HG02610 (cell line): ENCODE data around the gene PTCD1.

Experiments
- ATAC-seq: cut with Tn5 transposase; IDR thresholded peaks from one replicate; pipeline ENCODE4 v1.9.1; 2021; ENCODE audit warnings: mild to moderate bottlenecking, moderate library complexity; ENCODE audit not compliant: unreplicated experiment

The PTCD1 gene

DNA sequence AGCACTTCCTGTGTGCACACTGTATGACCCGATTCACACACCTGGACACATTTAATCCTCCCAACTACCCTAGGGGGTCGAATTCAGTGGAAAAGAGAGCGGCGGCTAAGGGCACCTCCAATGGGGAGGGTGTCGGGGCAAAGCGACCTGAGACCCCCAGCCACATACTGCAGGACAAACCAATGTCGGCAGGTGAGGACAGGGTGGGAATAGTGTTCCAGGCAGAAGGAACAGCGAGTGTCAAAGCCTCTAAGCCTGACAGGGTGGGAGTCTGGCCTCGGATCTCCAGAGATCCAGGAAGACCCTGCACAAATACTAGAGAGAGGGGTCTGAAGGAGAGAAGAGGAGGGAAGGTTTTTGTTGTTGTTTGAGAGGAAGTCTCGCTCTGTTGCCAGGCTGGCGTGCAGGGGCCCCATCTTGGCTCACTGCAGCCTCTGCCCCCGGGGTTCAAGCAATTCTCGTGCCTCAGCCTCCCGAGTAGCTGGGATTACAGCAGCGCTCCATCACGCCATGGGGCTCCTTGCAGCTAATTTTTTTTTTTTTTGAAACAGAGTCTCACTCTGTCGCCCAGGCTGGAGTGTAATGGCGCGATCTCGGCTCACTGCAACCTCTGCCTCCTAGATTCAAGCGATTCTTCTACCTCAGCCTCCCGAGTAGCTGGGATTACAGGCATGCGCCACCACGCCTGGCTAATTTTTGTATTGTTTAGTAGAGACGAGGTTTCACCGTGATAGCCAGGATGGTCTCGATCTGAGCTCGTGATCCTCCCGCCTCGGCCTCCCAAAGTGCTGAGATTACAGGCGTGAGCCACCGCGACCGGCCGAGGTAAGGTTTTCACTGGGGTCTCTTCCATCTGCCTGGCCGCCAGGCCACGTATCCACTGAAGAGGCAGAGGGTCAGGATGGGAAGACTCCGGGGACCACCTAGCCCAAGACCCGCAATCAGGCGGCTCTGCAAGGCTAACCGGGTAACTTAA lies 65.2 kb downstream of the PTCD1 start:
- no peak for ATAC-seq

DNA sequence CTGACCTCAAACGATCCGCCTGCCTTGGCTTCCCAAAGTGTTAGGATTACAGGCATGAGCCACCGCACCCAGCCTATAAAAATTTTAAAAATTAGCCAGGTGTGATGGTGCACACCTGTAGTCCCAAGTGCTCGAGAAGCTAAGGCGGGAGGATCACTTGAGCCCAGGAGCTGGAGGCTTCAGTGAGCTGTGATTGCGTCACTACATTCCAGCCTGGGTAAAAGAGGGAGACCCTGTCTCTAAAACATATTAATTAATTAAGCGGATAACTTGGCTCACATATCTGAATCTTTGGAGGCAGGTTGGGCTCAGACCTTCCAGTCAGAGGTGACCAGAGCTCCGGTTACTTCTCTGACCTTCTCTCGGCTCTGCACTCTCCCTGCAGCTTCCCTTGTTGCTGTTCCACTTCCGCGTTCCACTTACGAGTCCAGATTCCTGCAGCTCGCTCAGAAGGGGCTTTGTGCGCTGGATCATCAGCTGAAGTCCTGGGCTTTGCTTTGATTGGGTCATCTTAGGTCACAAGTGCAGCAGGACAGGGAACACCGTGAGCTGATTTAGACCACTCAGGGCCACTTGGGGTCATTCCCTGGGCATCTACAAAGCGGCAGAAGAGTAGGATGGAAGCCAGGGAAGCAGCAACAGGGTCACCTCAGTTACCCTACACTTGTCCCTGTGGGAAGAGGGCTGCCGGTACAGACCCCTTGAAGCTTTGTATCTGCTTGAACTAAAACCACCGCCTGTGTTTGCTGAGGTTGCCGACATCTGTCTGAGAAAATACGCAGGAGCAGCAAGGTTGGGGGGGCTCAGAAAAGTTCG lies 66.1 kb downstream of the PTCD1 start:
- no peak for ATAC-seq

DNA sequence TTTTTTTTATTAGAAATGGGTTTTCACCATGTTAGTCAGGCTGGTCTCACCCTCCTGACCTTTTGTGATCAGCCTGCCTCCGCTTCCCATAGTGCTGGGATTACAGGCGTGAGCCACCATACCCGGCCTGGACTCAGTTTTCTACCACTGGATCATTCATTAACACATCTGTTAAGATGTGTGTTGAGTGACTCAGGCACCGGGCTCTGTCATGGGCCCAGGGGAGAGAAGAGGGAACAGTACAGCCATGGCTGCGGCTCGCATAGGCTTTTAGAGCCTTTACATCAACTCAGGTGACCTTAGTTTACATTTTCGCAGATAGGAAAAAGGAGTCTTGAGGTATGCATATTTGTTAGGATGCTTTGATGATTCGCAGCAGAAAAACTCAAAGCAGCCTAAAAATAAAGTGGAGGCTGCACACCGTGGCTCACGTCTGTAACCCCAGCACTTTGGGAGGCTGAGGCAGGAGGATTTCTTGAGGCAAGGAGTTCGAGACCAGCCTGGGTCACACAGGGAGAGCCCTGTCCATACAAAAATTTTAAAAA lies 67.2 kb downstream of the PTCD1 start:
- no peak for ATAC-seq

DNA sequence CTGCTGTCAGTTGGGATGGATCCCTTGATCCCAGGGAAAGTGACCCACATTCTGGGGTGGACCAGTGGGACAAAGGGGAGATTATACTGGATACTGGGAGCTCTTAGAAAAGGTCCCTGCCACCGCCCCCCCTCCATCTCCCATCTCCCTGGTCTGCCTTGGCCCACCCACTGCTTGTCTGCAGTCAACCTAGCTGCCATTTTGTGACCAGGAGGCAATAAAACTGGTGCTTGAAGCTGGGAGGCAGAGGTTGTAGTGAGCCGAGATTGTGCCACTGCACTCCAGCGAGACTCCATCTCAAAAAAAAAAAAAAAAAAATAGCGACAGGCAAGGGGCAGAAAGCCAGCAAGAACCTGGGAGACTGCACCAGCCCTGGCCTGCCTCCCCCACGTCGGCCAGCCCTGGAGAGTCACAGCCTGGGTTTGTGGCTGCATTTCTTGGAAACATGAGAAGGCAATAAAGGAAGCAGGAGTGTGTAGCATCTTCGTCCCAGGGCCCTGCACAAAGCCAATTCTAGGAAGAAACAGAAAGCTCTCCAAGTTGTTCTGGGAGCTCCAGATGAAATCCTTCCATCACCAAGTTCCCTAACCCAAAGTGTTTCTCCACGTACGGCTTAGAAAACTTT lies 68.7 kb downstream of the PTCD1 start:
- ATAC-seq, result no peak

DNA sequence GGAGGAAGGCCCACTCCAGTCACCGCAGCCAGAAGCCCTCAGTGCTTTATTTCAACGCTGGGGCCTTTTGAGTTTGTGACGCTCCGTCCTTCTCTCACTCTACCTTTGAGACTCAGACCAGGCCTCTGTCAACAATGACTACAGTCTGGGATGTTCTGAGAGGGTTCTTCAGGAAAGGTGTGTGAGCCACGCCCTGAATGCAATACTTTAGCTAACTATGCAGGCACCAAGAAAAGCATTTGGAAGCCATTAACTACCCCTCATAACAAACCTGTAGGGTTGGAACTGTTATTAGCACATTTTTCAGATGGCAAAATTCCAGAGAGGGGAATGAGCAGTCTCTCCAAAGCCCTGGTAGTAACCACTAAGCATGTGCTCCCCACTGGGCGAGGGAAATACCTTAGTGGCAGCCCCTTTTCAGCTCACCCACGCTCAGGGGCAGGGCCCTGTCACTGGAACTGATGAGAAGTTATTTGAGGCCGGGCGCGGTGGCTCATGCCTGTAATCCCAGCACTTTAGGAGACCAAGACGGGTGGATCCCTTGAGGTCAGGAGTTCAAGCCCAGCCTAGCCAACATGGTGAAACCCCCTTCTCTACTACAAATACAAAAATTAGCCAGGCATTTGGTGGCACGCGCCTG lies 69.7 kb downstream of the PTCD1 start:
- no peak for ATAC-seq
